Mesenchymal stem cell (in vitro differentiated cells and primary cell): ENCODE measurements around the gene MATN1.

ENCODE experiments used
- DNase-seq: peaks from one replicate; pipeline ENCODE4 v3.0.0-alpha.2; 2013
- H2AFZ ChIP-seq: one replicate; pipeline ENCODE4 v1.6.1; 2013; ENCODE audit warnings: low read depth, mild to moderate bottlenecking, control low read depth, inconsistent platforms, low read length, moderate library complexity
- H2AK5ac ChIP-seq: 2 replicates; pipeline ENCODE4 v1.6.1; 2013; ENCODE audit warnings: low read length, moderate library complexity, mild to moderate bottlenecking, inconsistent platforms; ENCODE audit not compliant: severe bottlenecking
- H2BK120ac ChIP-seq: one replicate; pipeline ENCODE4 v1.6.1; 2013; ENCODE audit warnings: low read depth, mild to moderate bottlenecking, inconsistent platforms, low read length, moderate library complexity
- H2BK12ac ChIP-seq, 2 experiments: one replicate each; pipeline ENCODE4 v1.6.1; 2013; ENCODE audit warnings: inconsistent platforms in 2 of 2, low read length in 2 of 2, mild to moderate bottlenecking in 2 of 2, moderate library complexity in 2 of 2, control low read depth in 1 of 2
- H2BK15ac ChIP-seq: one replicate; pipeline ENCODE4 v1.6.1; 2013; ENCODE audit warnings: mild to moderate bottlenecking, low read depth, inconsistent platforms; ENCODE audit not compliant: poor library complexity, severe bottlenecking
- H2BK5ac ChIP-seq: 2 replicates; pipeline ENCODE4 v1.6.1; 2013; ENCODE audit warnings: low read depth, mild to moderate bottlenecking, low read length, control low read depth, inconsistent platforms; ENCODE audit not compliant: poor library complexity, severe bottlenecking
- H3K14ac ChIP-seq, 2 experiments: one replicate each; pipeline ENCODE4 v1.6.1; 2013; ENCODE audit warnings: inconsistent platforms in 2 of 2, low read length in 2 of 2, control low read depth in 1 of 2, mild to moderate bottlenecking in 1 of 2, moderate library complexity in 1 of 2
- H3K18ac ChIP-seq, 2 experiments: one replicate each; pipeline ENCODE4 v1.6.1; 2013; ENCODE audit warnings: inconsistent platforms in 2 of 2, low read length in 2 of 2, control low read depth in 1 of 2, low read depth in 1 of 2, mild to moderate bottlenecking in 1 of 2
- H3K23ac ChIP-seq, 2 experiments: one replicate each; pipeline ENCODE4 v1.6.1; 2013; ENCODE audit warnings: inconsistent platforms in 2 of 2, low read length in 2 of 2, mild to moderate bottlenecking in 2 of 2, moderate library complexity in 2 of 2, control low read depth in 1 of 2
- H3K27ac ChIP-seq: 2 replicates; pipeline ENCODE4 v1.5.1; 2013; ENCODE audit warnings: mild to moderate bottlenecking, moderate library complexity, low read length, control low read depth, inconsistent platforms; ENCODE audit not compliant: poor library complexity, severe bottlenecking
- H3K27me3 ChIP-seq, 2 experiments: 2 replicates each; pipeline versions ENCODE4 v1.6.1 to v1.7.0; 2013; ENCODE audit warnings: low read length in 2 of 2, mild to moderate bottlenecking in 2 of 2, moderate library complexity in 2 of 2, control low read depth in 1 of 2, inconsistent platforms in 1 of 2; ENCODE audit not compliant: control insufficient read depth in 1 of 2, insufficient read depth in 1 of 2
- H3K36me3 ChIP-seq, 2 experiments: 2 replicates each; pipeline versions ENCODE4 v1.6.1 to v1.7.0; 2013; ENCODE audit warnings: low read length in 2 of 2, control low read depth in 1 of 2, inconsistent platforms in 1 of 2, low read depth in 1 of 2, mild to moderate bottlenecking in 1 of 2; ENCODE audit not compliant: insufficient read depth in 2 of 2, control insufficient read depth in 1 of 2
- H3K4ac ChIP-seq, 2 experiments: one replicate each; pipeline ENCODE4 v1.6.1; 2013; ENCODE audit warnings: inconsistent platforms in 2 of 2, low read length in 2 of 2, mild to moderate bottlenecking in 2 of 2, moderate library complexity in 2 of 2, control low read depth in 1 of 2, low read depth in 1 of 2
- H3K4me1 ChIP-seq: 2 replicates; pipeline ENCODE4 v1.6.1; 2013; ENCODE audit warnings: low read depth, low read length, control low read depth; ENCODE audit not compliant: control insufficient read depth, insufficient read depth
- H3K4me2 ChIP-seq: 2 replicates; pipeline ENCODE4 v1.6.1; 2013; ENCODE audit warnings: low read length, mild to moderate bottlenecking, inconsistent platforms; ENCODE audit not compliant: poor library complexity, severe bottlenecking
- H3K4me3 ChIP-seq, 2 experiments: 2 replicates each; pipeline versions ENCODE4 v1.5.1 to v1.7.0; 2013; ENCODE audit warnings: low read length in 2 of 2, mild to moderate bottlenecking in 2 of 2, control low read depth in 1 of 2, low read depth in 1 of 2; ENCODE audit not compliant: insufficient read depth in 1 of 2
- H3K79me1 ChIP-seq: replicated peaks from 2 replicates; pipeline ENCODE4 v1.6.1; 2013; ENCODE audit warnings: mild to moderate bottlenecking, control low read depth, low read length, inconsistent platforms; ENCODE audit not compliant: poor library complexity, severe bottlenecking
- H3K9ac ChIP-seq: 2 replicates; pipeline ENCODE4 v1.7.0; 2013; ENCODE audit warnings: mild to moderate bottlenecking, low read length, moderate library complexity
- H3K9me3 ChIP-seq: 2 replicates; pipeline ENCODE4 v1.7.0; 2013; ENCODE audit warnings: mild to moderate bottlenecking, low read length; ENCODE audit not compliant: control insufficient read depth
- H4K8ac ChIP-seq: one replicate; pipeline ENCODE4 v1.6.1; 2013; ENCODE audit warnings: inconsistent platforms, mild to moderate bottlenecking, low read length, moderate library complexity
- H4K91ac ChIP-seq: one replicate; pipeline ENCODE4 v1.6.1; 2013; ENCODE audit warnings: mild to moderate bottlenecking, low read length, inconsistent platforms
- WGBS: methylation state at CpG from one replicate; pipeline ENCODE4 v1.1.7; 2013; ENCODE audit warnings: mixed read lengths; 5-methylcytosine and 5-hydroxymethylcytosine counted together

Gene MATN1

DNA sequence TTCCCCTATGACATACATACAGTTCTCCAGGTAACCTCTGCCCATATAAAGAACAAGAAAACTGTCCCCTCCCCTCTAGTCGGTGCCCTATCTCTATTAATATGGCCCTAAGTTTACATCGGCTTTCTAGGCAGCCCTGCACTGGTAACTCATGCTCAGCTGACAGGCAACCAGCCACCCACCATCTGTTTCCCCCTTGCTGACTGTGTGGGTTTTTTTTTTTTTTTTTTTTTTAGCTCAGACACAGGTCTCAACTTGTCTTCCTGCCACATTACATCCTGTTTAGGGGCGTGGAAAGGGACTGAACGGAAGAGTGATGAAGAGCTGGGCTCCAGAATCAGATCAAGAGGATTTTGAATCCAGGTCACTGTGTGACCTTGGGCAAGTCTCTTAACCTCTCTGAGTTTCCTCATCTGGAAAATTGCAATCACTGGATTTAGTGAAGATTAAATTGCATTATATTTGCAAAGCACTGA is 20.2 kb upstream of the MATN1 start:
- Histone ChIP-seq H3K36me3 (no peaks in the 10 kb centered on the region), H3K23ac (no peak overlapping the region), H3K14ac (no peak overlapping the region), H3K4ac (no peak overlapping the region), H3K27me3 (peaks cover 0 to 44% of the 10 kb centered on the region in 2 experiments), H2BK5ac (no peak overlapping the region), H2BK120ac (no peak overlapping the region), H3K9ac (no peak overlapping the region), H3K4me1 (peaks cover 23% of the 10 kb centered on the region), H3K9me3 (no peaks in the 10 kb centered on the region), H2AFZ (no peak overlapping the region), H4K91ac (no peak overlapping the region), H3K4me3 (no peak overlapping the region), H3K18ac (no peak overlapping the region), H3K79me1 (no peaks in the 10 kb centered on the region), H2AK5ac (no peak overlapping the region), H2BK12ac (no peak overlapping the region), H2BK15ac (no peak overlapping the region), H3K4me2 (no peak overlapping the region), H4K8ac (no peak overlapping the region), H3K27ac (no peak overlapping the region)
- 72% methylated on average over 4 of the region's 4 CpGs for WGBS
- no peak for DNase-seq

DNA sequence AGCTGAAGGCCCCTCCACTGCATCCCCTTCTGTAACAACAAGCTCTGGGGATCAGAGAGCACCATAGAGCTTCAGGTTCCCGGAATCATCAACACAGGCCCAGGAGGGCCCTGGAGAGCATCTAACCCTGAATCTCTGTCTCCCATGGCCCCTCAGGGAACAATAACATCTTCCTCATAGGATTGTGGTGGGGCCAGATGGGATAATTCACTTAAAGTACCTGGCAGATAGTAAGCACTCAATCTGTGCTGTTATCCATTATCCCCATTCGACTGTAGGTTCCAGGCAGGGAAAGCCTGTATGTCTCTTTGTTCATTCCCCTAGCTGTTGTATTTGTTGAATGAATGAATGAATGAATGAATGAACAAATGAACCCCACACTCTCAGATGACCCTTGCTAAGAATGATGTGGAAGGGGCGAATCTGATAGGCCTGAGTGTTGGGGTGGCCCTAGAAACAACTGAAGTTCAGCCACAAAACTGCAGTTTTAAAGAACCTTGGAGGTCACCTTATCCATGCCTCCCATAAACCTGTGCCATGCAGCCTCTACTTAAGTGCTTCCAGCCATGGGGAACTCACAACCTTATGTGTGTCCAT is 19.7 kb upstream of the MATN1 start:
- H2AK5ac ChIP-seq: peak overlapping the region; percentile 16
- H4K91ac ChIP-seq: no peak overlapping the region
- no peaks in the 10 kb centered on the region for H3K79me1 ChIP-seq
- no peak for DNase-seq
- H2AFZ ChIP-seq: no peak overlapping the region
- H3K4ac ChIP-seq: no peak overlapping the region
- no peak overlapping the region for H2BK12ac ChIP-seq
- H3K14ac ChIP-seq: no peak overlapping the region
- H2BK5ac ChIP-seq: no peak overlapping the region
- 72% methylated on average over 3 of the region's 3 CpGs for WGBS
- H3K36me3 ChIP-seq: no peaks in the 10 kb centered on the region
- H3K9ac ChIP-seq: no peak overlapping the region
- no peak overlapping the region for H4K8ac ChIP-seq
- H3K23ac ChIP-seq: no peak overlapping the region
- H3K4me3 ChIP-seq: no peak overlapping the region
- H2BK15ac ChIP-seq: no peak overlapping the region
- no peak overlapping the region for H3K18ac ChIP-seq
- peaks cover 18% of the 10 kb centered on the region for H3K4me1 ChIP-seq
- no peak overlapping the region for H2BK120ac ChIP-seq
- peaks cover 0 to 50% of the 10 kb centered on the region in 2 experiments for H3K27me3 ChIP-seq
- H3K4me2 ChIP-seq: no peak overlapping the region
- no peak overlapping the region for H3K27ac ChIP-seq
- H3K9me3 ChIP-seq: peaks cover 5% of the 10 kb centered on the region

DNA sequence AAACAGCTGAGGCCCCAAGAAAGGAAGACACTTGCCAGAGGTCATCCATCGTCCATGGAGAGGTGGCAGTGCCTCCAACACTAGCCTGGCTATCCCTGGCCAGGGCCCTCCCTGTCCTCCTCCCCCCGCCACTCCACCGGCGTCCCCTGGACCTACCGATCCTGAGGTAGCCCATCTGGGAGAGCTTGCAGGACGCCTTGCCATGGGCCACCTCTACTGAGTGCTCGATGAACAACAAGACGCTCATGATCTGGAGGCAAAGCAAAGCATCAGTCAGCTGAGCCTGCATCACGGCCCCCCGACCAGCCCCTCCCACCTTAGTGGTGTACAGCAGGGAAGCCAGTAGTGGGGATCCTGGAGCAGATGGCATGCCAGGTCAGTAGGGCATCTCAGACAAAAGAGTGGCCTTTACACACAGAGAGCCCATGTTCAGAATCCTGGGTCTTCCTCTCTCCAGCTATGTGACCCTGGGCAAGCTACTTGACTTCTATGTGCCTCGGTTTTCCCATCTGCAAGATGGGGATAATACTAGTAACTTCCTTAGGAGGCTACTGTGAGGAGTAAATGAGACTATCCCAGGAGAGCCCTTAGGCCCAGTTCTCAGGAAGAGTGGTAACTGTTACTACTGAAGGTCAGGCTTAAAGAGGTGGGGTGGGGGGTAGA is 19.0 kb upstream of the MATN1 start:
- Histone ChIP-seq H3K23ac (no peak overlapping the region), H4K91ac (no peak overlapping the region), H2AK5ac (peak overlapping the region; percentile 16), H2BK15ac (no peak overlapping the region), H3K9ac (no peak overlapping the region), H3K4ac (no peak overlapping the region), H2BK12ac (no peak overlapping the region), H3K9me3 (peaks cover 6% of the 10 kb centered on the region), H3K18ac (no peak overlapping the region), H3K36me3 (no peaks in the 10 kb centered on the region), H3K14ac (no peak overlapping the region), H4K8ac (no peak overlapping the region), H3K27ac (no peak overlapping the region), H3K79me1 (no peaks in the 10 kb centered on the region), H3K4me2 (no peak overlapping the region), H2BK120ac (no peak overlapping the region), H3K4me1 (peaks cover 17% of the 10 kb centered on the region), H3K27me3 (peaks cover 0 to 49% of the 10 kb centered on the region in 2 experiments), H3K4me3 (no peak overlapping the region), H2AFZ (no peak overlapping the region), H2BK5ac (no peak overlapping the region)
- 84% methylated on average over 11 of the region's 11 CpGs for WGBS
- no peak for DNase-seq

DNA sequence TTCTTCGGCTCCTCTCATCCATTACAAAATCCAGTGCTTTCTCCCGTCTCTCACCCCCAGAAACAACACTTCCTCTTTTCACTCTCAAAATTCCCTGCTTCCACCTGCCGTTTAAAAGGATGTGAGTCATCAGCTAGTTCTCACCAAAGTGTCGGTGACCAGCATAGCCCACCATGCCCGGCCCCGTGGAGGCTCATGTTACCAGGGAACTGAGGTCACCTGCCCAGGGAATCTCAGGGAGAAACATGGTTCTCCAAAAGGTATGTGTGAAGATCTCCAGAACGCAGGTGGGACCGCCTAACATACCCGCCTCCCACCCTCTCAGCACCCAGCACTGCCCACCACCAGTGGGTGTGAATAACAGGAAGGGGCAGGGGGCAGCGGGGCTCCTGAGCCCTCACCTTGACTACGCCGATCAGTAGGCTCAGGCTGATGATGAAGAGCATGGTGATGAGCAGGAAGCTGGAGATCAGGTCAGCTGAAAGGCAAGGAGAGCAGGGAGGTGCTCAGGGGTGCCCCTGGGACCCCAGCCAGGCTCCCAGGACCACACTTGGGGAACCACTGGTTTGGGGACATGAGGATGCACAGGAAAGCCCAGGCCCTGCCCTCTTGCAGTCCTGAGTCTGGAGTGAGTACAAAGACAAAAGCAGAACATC is 18.0 kb upstream of the MATN1 start:
- H3K4me3 ChIP-seq: no peak overlapping the region
- H3K23ac ChIP-seq: no peak overlapping the region
- DNase-seq: no peak
- 55% methylated on average over 11 of the region's 12 CpGs for WGBS
- H4K8ac ChIP-seq: no peak overlapping the region
- H3K27ac ChIP-seq: no peak overlapping the region
- no peak overlapping the region for H2BK120ac ChIP-seq
- no peak overlapping the region for H2BK5ac ChIP-seq
- no peak overlapping the region for H3K4me2 ChIP-seq
- no peak overlapping the region for H3K14ac ChIP-seq
- no peak overlapping the region for H2BK15ac ChIP-seq
- peak overlapping the region; percentile 65 for H4K91ac ChIP-seq
- no peak overlapping the region for H2AFZ ChIP-seq
- H3K9me3 ChIP-seq: peaks cover 6% of the 10 kb centered on the region
- no peak overlapping the region for H2BK12ac ChIP-seq
- H3K79me1 ChIP-seq: no peaks in the 10 kb centered on the region
- H3K18ac ChIP-seq: no peak overlapping the region
- H3K9ac ChIP-seq: no peak overlapping the region
- H3K4me1 ChIP-seq: peaks cover 11% of the 10 kb centered on the region
- H3K4ac ChIP-seq: no peak overlapping the region
- no peak overlapping the region for H2AK5ac ChIP-seq
- H3K27me3 ChIP-seq: peaks cover 0 to 53% of the 10 kb centered on the region in 2 experiments
- no peaks in the 10 kb centered on the region for H3K36me3 ChIP-seq
